ENCODE results near the gene CCT7. TPM values are rescaled to one million over a fixed set of nuclear protein-coding genes. Genes with fewer than 3 reads are reported as not detected.

CCT7 gene
- total and polyA plus RNA-seq, 10 of the 15 experiments (the other 5 are each of a cell fraction or from before 2014, with no cell fraction given), result 206 to 598 (median 486) TPM

DNA sequence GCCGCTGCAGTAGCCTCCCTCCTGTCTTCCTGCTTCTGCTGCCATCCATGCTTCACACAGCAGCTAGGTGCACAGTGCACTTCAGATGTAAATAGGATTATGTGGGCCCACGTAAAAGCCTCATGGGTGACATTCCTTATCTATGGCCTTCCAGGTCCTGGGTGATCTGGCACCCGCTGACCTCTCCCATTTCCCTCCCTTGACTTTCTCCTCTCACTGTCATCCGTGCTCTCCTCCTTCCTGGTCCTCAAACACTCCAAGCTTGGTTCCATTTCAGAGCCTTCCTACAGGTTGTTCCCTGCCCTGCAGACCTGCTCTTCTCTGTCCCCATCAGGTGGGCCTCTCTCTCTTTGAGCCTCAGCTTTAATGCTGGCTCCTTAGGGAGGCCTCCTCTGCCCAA, 24.1 kb upstream of the CCT7 start:
- H3K9ac ChIP-seq (ENCODE audit: control insufficient read depth, insufficient read depth, low read length), result no peak overlapping the region
- ChIA-PET POLR2A (interaction anchor here (0.9 kb wide), 1 partner anchor 35 kb away, joined by 3 read pairs; no protein-coding TSS in a partner anchor), RAD21 (ENCODE audit: unreplicated experiment) (interaction anchor here (1.0 kb wide), 1 partner anchor 213 kb away, joined by 3 read pairs; no protein-coding TSS in a partner anchor), SMC1A (ENCODE audit: uncharacterized antibody, unreplicated experiment) (interaction anchor here (1.2 kb wide), 2 partner anchors 29 to 80 kb away, joined by 3 to 5 read pairs; no protein-coding TSS in a partner anchor), CTCF (interaction anchor here (0.8 to 4.3 kb wide), 5 partner anchors 8 to 81 kb away, joined by 3 to 79 read pairs (median 3); partner anchors contain the start of gene NOTO)
- DNase-seq (ENCODE audit: low read depth, low spot score), result no peak
- in situ Hi-C loops (cut with MboI) (no loop called here), intact Hi-C loops (cut with micrococcal nuclease; ENCODE audit: unreplicated experiment) (no loop called here)
- peaks cover 9% of the 10 kb centered on the region for H3K79me2 ChIP-seq (ENCODE audit: control insufficient read depth, insufficient read depth, low read length)
- H4K20me1 ChIP-seq (ENCODE audit: control insufficient read depth, insufficient read depth), result no peaks in the 10 kb centered on the region
- H3K4me3 ChIP-seq, result no peak overlapping the region
- H2AFZ ChIP-seq (ENCODE audit: control insufficient read depth, low read depth, low read length), result no peak overlapping the region
- WGBS (ENCODE audit: insufficient coverage, insufficient replicate concordance, low lambda C conversion rate, missing lambda C conversion rate), result 21% methylated on average over 4 of the region's 4 CpGs
- no peaks in the 10 kb centered on the region for H3K36me3 ChIP-seq (ENCODE audit: control insufficient read depth in 2 of 2, insufficient read depth in 2 of 2, low read length in 1 of 2)
- BruUV-seq (replicated peaks), result no TSS peak
- no peaks in the 10 kb centered on the region for H3K9me3 ChIP-seq (replicated peaks; ENCODE audit: control insufficient read depth, insufficient read depth, low read length)
- H3K27me3 ChIP-seq (replicated peaks in 1 of 2; ENCODE audit: control insufficient read depth in 2 of 2, insufficient read depth in 2 of 2, low read length in 1 of 2), result no peaks in the 10 kb centered on the region
- peaks cover 4% of the 10 kb centered on the region for H3K4me1 ChIP-seq (ENCODE audit: control insufficient read depth, insufficient read depth, low read length)
- ATAC-seq, result no peak
- no peak for FAIRE-seq
- H3K27ac ChIP-seq (ENCODE audit: control insufficient read depth, insufficient read depth), result no peak overlapping the region
- no peak overlapping the region for H3K4me2 ChIP-seq (ENCODE audit: control insufficient read depth, insufficient read depth)
- no peak for TF ChIP-seq KLF5 (IDR thresholded peaks at IDR 0.05; ENCODE audit: partially characterized antibody)
- TF ChIP-seq GATAD2B (conservative IDR thresholded peaks at IDR 0.05; ENCODE audit: low read depth), result no peak
- TF ChIP-seq TAF1 (IDR thresholded peaks at IDR 0.05; ENCODE audit: borderline replicate concordance, low read depth, low read length), result no peak
- no peak for TF ChIP-seq CUX1 (IDR thresholded peaks at IDR 0.05; ENCODE audit: insufficient replicate concordance, low read depth, low read length)
- no peak for TF ChIP-seq NR2F1 (conservative IDR thresholded peaks at IDR 0.05)
- TF ChIP-seq FOS (IDR thresholded peaks at IDR 0.05; ENCODE audit: borderline replicate concordance, extremely low read depth, insufficient read length), result no peak
- no peak for TF ChIP-seq E4F1 (IDR thresholded peaks at IDR 0.05; ENCODE audit: borderline replicate concordance, partially characterized antibody)
- TF ChIP-seq, protein P1, sequence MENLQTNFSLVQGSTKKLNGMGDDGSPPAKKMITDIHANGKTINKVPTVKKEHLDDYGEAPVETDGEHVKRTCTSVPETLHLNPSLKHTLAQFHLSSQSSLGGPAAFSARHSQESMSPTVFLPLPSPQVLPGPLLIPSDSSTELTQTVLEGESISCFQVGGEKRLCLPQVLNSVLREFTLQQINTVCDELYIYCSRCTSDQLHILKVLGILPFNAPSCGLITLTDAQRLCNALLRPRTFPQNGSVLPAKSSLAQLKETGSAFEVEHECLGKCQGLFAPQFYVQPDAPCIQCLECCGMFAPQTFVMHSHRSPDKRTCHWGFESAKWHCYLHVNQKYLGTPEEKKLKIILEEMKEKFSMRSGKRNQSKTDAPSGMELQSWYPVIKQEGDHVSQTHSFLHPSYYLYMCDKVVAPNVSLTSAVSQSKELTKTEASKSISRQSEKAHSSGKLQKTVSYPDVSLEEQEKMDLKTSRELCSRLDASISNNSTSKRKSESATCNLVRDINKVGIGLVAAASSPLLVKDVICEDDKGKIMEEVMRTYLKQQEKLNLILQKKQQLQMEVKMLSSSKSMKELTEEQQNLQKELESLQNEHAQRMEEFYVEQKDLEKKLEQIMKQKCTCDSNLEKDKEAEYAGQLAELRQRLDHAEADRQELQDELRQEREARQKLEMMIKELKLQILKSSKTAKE (IDR thresholded peaks at IDR 0.05; ENCODE audit: low read depth, poor library complexity, severe bottlenecking), result no peak
- TF ChIP-seq SUZ12 (IDR thresholded peaks at IDR 0.05; ENCODE audit: unreplicated experiment), result no peak
- TF ChIP-seq HCFC1 (IDR thresholded peaks at IDR 0.05; ENCODE audit: low read length), result no peak
- no peak for TF ChIP-seq NFIC (IDR thresholded peaks at IDR 0.05; ENCODE audit: low read depth, low read length)
- no peak for TF ChIP-seq CBFB (IDR thresholded peaks at IDR 0.05; ENCODE audit: low read depth)
- no peak for TF ChIP-seq BHLHE40 (IDR thresholded peaks at IDR 0.05; ENCODE audit: borderline replicate concordance in 1 of 2, low read depth in 2 of 2, low read length in 1 of 2)
- TF ChIP-seq NFYB (IDR thresholded peaks at IDR 0.05; ENCODE audit: insufficient read depth, low read depth, low read length), result no peak
- TF ChIP-seq HDAC2 (IDR thresholded peaks at IDR 0.05), result no peak
- no peak for TF ChIP-seq NBN (IDR thresholded peaks at IDR 0.05)
